ENCODE data around the gene FAM20A. TPM values are rescaled to one million over a fixed set of nuclear protein-coding genes. Genes with fewer than 3 reads are reported as not detected.

FAM20A gene
- total and polyA plus RNA-seq, 2 of the 8 experiments (the other 6 are each of a cell fraction or from before 2014, with no cell fraction given): 3.6 to 11.9 TPM

GRCh38 chr17:68599091-68599490 is 2.1 kb downstream of the FAM20A start (continued):
- TF ChIP-seq ZNF274 (IDR thresholded peaks at IDR 0.05; ENCODE audit: borderline replicate concordance, extremely low read depth, low read length): no peak
- TF ChIP-seq HDAC6 (IDR thresholded peaks at IDR 0.05; ENCODE audit: low read depth, low read length): no peak
- TF ChIP-seq SRF (IDR thresholded peaks at IDR 0.05; ENCODE audit: low read depth, low read length): no peak
- no peak for TF ChIP-seq BRCA1 (IDR thresholded peaks at IDR 0.05; ENCODE audit: low read depth, low read length)
- TF ChIP-seq ASH2L (IDR thresholded peaks at IDR 0.05; ENCODE audit: low read length): no peak
- no peak for TF ChIP-seq E2F6 (IDR thresholded peaks at IDR 0.05)
